Kidney (tissue), 2 donors: Measurements from ENCODE around the gene TMIGD1. TPM values are rescaled to one million over a fixed set of nuclear protein-coding genes. Genes with fewer than 3 reads are reported as not detected.

Experiments
- polyA plus RNA-seq: library from polyadenylated mRNA; stranded (reverse); fragments of 350-450 nt; fragmentation: Illumina TruSeq; extraction: RNeasy Lipid Tissue Mini Kit (QIAGEN cat#74804); gene quantifications from one replicate; pipeline ENCODE4 v1.2.3, GENCODE V29; 2014; ENCODE audit warnings: low read depth, low replicate concordance; ENCODE audit not compliant: insufficient read depth
- total RNA-seq: library from RNA; stranded (reverse); fragmentation: NEBNext Ultra II Directional; extraction: Animal tissue kit (Norgen Biotek cat#: 25700); gene quantifications from one replicate; pipeline ENCODE4 v1.2.1, GENCODE V29; 2021
- donor health status: DM: yes; HTN: yes; CAD: no.

Gene TMIGD1
- total and polyA plus RNA-seq, 2 donors from 2014 or later = 0.90 TPM; not detected in 1

Other genes starting within 250 kb of the TMIGD1 start
- 40.2 TPM for gene NSRP1, start 217.2 kb downstream of the TMIGD1 start, total RNA-seq
- 17.2 TPM for gene NSRP1, start 217.2 kb downstream of the TMIGD1 start, polyA plus RNA-seq
- 0.94 TPM for gene SLC6A4, start 98.4 kb downstream of the TMIGD1 start, total RNA-seq
- gene SLC6A4, start 98.4 kb downstream of the TMIGD1 start, polyA plus RNA-seq = 1.1 TPM
- gene BLMH, start 42.1 kb downstream of the TMIGD1 start, total RNA-seq = 32.5 TPM
- 30.5 TPM for gene BLMH, start 42.1 kb downstream of the TMIGD1 start, polyA plus RNA-seq
- 139 TPM for gene CPD, start 44.9 kb upstream of the TMIGD1 start, total RNA-seq
- gene CPD, start 44.9 kb upstream of the TMIGD1 start, polyA plus RNA-seq = 11.6 TPM
- 65.6 TPM for gene GOSR1, start 143.4 kb upstream of the TMIGD1 start, total RNA-seq
- gene GOSR1, start 143.4 kb upstream of the TMIGD1 start, polyA plus RNA-seq = 16.8 TPM